DND-41 (cell line): Measurements from ENCODE around the gene LYPD6B.

Experiments used
- EZH2 ChIP-seq: IDR thresholded peaks from 3 replicates; pipeline ENCODE4 v1.6.1; 2012; ENCODE audit warnings: borderline replicate concordance, low read depth, mild to moderate bottlenecking, moderate library complexity, low read length, inconsistent platforms; ENCODE audit not compliant: severe bottlenecking
- TF ChIP-seq, protein P1 (sequence below): IDR thresholded peaks from 2 replicates; pipeline ENCODE4 v1.5.1; 2012; ENCODE audit warnings: borderline replicate concordance, low read length, moderate library complexity, mild to moderate bottlenecking; ENCODE audit not compliant: poor library complexity, severe bottlenecking; ENCODE audit errors: extremely low read depth

DNA sequence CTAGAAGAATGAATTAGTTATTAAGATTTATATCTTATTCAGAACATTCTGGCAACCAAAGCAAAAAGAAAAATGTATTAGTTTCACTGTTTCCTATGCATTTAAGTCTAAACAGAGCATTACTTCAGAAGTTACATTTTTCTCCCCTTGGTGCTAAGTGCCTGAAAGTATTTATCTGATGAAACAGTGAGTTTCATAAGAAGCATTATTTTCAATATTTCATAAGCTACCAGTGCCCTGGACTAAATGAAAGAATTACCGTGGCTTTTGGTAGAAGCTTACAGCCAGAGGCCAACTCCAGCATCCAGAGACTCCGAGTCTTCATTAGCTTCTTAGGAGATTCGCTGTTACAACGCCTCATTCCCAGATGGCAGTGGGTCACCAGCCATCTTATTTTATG, 97.6 kb downstream of the LYPD6B start:
- TF ChIP-seq, protein P1, sequence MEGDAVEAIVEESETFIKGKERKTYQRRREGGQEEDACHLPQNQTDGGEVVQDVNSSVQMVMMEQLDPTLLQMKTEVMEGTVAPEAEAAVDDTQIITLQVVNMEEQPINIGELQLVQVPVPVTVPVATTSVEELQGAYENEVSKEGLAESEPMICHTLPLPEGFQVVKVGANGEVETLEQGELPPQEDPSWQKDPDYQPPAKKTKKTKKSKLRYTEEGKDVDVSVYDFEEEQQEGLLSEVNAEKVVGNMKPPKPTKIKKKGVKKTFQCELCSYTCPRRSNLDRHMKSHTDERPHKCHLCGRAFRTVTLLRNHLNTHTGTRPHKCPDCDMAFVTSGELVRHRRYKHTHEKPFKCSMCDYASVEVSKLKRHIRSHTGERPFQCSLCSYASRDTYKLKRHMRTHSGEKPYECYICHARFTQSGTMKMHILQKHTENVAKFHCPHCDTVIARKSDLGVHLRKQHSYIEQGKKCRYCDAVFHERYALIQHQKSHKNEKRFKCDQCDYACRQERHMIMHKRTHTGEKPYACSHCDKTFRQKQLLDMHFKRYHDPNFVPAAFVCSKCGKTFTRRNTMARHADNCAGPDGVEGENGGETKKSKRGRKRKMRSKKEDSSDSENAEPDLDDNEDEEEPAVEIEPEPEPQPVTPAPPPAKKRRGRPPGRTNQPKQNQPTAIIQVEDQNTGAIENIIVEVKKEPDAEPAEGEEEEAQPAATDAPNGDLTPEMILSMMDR, result no peak
- TF ChIP-seq EZH2, result no peak
